GM12878 (cell line): ENCODE measurements around the gene GSTA4. TPM values are rescaled to one million over a fixed set of nuclear protein-coding genes. Genes with fewer than 3 reads are reported as not detected.

ENCODE experiments used
- ATAC-seq: fragments of 200-7000 bp; cut with Tn5 transposase; 3 replicates; pipeline ENCODE4 v1.9.1; 2020; ENCODE audit warnings: mild to moderate bottlenecking, moderate library complexity
- BruUV-seq: library from RNA; stranded (reverse); fragments of 400-500 nt; replicated peaks from 2 replicates; lab custom pipeline; 2021; lab: Mats Ljungman, UMichigan
- CTCF ChIA-PET: fragments of 300-600 bp; sonication (Branson Sonifier 250); formaldehyde crosslinking; extraction: SDS; loops from one replicate; lab custom pipeline; 2021; ENCODE audit warnings: inconsistent platforms; lab: Yijun Ruan, JAX
- POLR2A ChIA-PET: fragments of 350-600 bp; formaldehyde crosslinking; extraction: SDS; loops from one replicate; lab custom pipeline; 2021; ENCODE audit warnings: inconsistent platforms; lab: Charles Lee
- RAD21 ChIA-PET: fragments of 300-600 bp; sonication (Branson Sonifier 250); formaldehyde crosslinking; loops from one replicate; lab custom pipeline; 2023; ENCODE audit warnings: antibody characterized with exemption; ENCODE audit not compliant: unreplicated experiment; lab: Charles Lee
- SMC1A ChIA-PET: fragments of 300-600 bp; sonication (Branson Sonifier 250); formaldehyde crosslinking; loops from one replicate; lab custom pipeline; 2023; ENCODE audit not compliant: unreplicated experiment, uncharacterized antibody; lab: Charles Lee
- DNase-seq: peaks from one replicate; pipeline ENCODE4 v3.0.0-alpha.2; 2011; ENCODE audit warnings: low read depth, low spot score
- FAIRE-seq: peaks from 3 replicates; lab custom pipeline; 2011; peaks lifted over from hg19 to GRCh38; lab: Jason Lieb, UNC
- H2AFZ ChIP-seq: 2 replicates; pipeline ENCODE4 v1.6.0; 2011; ENCODE audit warnings: low read depth, low read length, control low read depth; ENCODE audit not compliant: control insufficient read depth
- H3K27ac ChIP-seq: 2 replicates; pipeline ENCODE4 v1.5.1; 2011; ENCODE audit warnings: control low read depth; ENCODE audit not compliant: control insufficient read depth, insufficient read depth
- H3K27me3 ChIP-seq, 2 experiments: replicated peaks in 1 of 2; 2 replicates each; pipeline versions ENCODE4 v1.6.0 to v1.6.1; 2011; ENCODE audit warnings: low read length in 1 of 2; ENCODE audit not compliant: control insufficient read depth in 2 of 2, insufficient read depth in 2 of 2
- H3K36me3 ChIP-seq, 2 experiments: 2 replicates each; pipeline ENCODE4 v1.5.1; 2011; ENCODE audit warnings: low read length in 1 of 2; ENCODE audit not compliant: control insufficient read depth in 2 of 2, insufficient read depth in 2 of 2
- H3K4me1 ChIP-seq: 2 replicates; pipeline ENCODE4 v1.6.1; 2011; ENCODE audit warnings: mild to moderate bottlenecking, low read length, moderate library complexity, mixed read lengths; ENCODE audit not compliant: control insufficient read depth, insufficient read depth
- H3K4me2 ChIP-seq: 2 replicates; pipeline ENCODE4 v1.6.0; 2011; ENCODE audit warnings: control low read depth; ENCODE audit not compliant: control insufficient read depth, insufficient read depth
- H3K4me3 ChIP-seq: fragments of 200-600 bp; sonication (generic); 2 replicates; pipeline ENCODE4 v1.5.1; 2016
- H3K79me2 ChIP-seq: 2 replicates; pipeline ENCODE4 v1.6.0; 2011; ENCODE audit warnings: low read length; ENCODE audit not compliant: control insufficient read depth, insufficient read depth
- H3K9ac ChIP-seq: 2 replicates; pipeline ENCODE4 v1.8.0; 2011; ENCODE audit warnings: low read length, control low read depth, mixed read lengths; ENCODE audit not compliant: control insufficient read depth, insufficient read depth
- H3K9me3 ChIP-seq: replicated peaks from 3 replicates; pipeline ENCODE4 v1.5.1; 2011; ENCODE audit warnings: mild to moderate bottlenecking, low read length; ENCODE audit not compliant: control insufficient read depth, insufficient read depth
- H4K20me1 ChIP-seq: 2 replicates; pipeline ENCODE4 v1.6.0; 2011; ENCODE audit not compliant: control insufficient read depth, insufficient read depth
- CHD4 ChIP-seq: fragments of 200-600 bp; sonication (generic); IDR thresholded peaks from 2 replicates; pipeline ENCODE4 v1.6.1; 2016; ENCODE audit warnings: mild to moderate bottlenecking
- CTCF ChIP-seq, 3 experiments: IDR thresholded peaks in 2 of 3; conservative IDR thresholded peaks in 1 of 3; 2 replicates each; pipeline ENCODE4 v1.5.1; 2011; ENCODE audit warnings: low read depth in 3 of 3, low read length in 3 of 3, mild to moderate bottlenecking in 3 of 3, control low read depth in 2 of 3, moderate library complexity in 2 of 3, inconsistent platforms in 1 of 3, mixed read lengths in 1 of 3; ENCODE audit not compliant: control insufficient read depth in 2 of 3, insufficient read depth in 1 of 3; ENCODE audit errors: extremely low read depth in 1 of 3
- EP300 ChIP-seq, 2 experiments: fragments of 150-350 bp in 1 of 2; IDR thresholded peaks; 2 replicates each; pipeline ENCODE4 v1.6.1; 2011 to 2012; ENCODE audit warnings: low read depth in 2 of 2, low read length in 2 of 2, borderline replicate concordance in 1 of 2, improper control_type of control experiment in 1 of 2, inconsistent platforms in 1 of 2; ENCODE audit not compliant: control insufficient read depth in 1 of 2
- IRF5 ChIP-seq: fragments of 450-650 bp; IDR thresholded peaks from 2 replicates; pipeline ENCODE4 v1.6.1; 2017; ENCODE audit warnings: borderline replicate concordance
- MTA2 ChIP-seq: fragments of 450-650 bp; IDR thresholded peaks from 2 replicates; pipeline ENCODE4 v1.6.1; 2016; ENCODE audit warnings: low read depth, mild to moderate bottlenecking, moderate library complexity
- MYC ChIP-seq: IDR thresholded peaks from 2 replicates; pipeline ENCODE4 v1.6.1; 2011; ENCODE audit warnings: mild to moderate bottlenecking, low read length, moderate library complexity, inconsistent platforms; ENCODE audit not compliant: insufficient read depth, insufficient replicate concordance, insufficient read length, severe bottlenecking
- POLR2A ChIP-seq: IDR thresholded peaks from 2 replicates; pipeline ENCODE4 v1.6.1; 2011; ENCODE audit warnings: low read depth, mild to moderate bottlenecking, low read length
- RELB ChIP-seq: fragments of 450-650 bp; IDR thresholded peaks from 2 replicates; pipeline ENCODE4 v1.6.1; 2017; ENCODE audit warnings: low read depth, mild to moderate bottlenecking, moderate library complexity
- SIN3A ChIP-seq: IDR thresholded peaks from 2 replicates; pipeline ENCODE4 v1.6.1; 2012; ENCODE audit warnings: low read depth, low read length, improper control_type of control experiment
- TAF1 ChIP-seq: IDR thresholded peaks from 2 replicates; pipeline ENCODE4 v1.6.1; 2011; ENCODE audit warnings: mild to moderate bottlenecking, low read depth, low read length, borderline replicate concordance
- ZBTB4 ChIP-seq: fragments of 450-650 bp; formaldehyde crosslinking; IDR thresholded peaks from 2 replicates; pipeline ENCODE4 v1.4.0; 2022; ENCODE audit warnings: mild to moderate bottlenecking, moderate library complexity
- ZSCAN29 ChIP-seq: fragments of 450-650 bp; IDR thresholded peaks from 2 replicates; pipeline ENCODE4 v1.6.1; 2017; ENCODE audit warnings: mild to moderate bottlenecking, moderate library complexity
- in situ Hi-C: fragments of 300-500 bp; cut with MboI; formaldehyde crosslinking; loops from 9 replicates; pipeline ENCODE4 v1.14.3; 2018; ENCODE audit warnings: mixed read lengths
- intact Hi-C: fragments of 100-400 bp; cut with micrococcal nuclease; formaldehyde crosslinking; loops from one replicate; pipeline ENCODE4 v1.14.2; 2022; ENCODE audit not compliant: unreplicated experiment
- polyA plus RNA-seq, 11 experiments: library from polyadenylated mRNA; depleted of rRNA in 4 of 11; unstranded in 6 of 11; stranded (reverse) in 5 of 11; fragments of >200 nt; fragmentation: Nextera tagmentation in 4 of 11; fragmentation: Illumina TruSeq in 1 of 11; extraction: Ambion mirVana in 4 of 11; extraction: Trizol in 1 of 11; gene quantifications; 1 replicate in 1 of 11; 2 replicates in 10 of 11; pipeline versions ENCODE4 v1.2.1 to v1.2.3, GENCODE V29; 2011 to 2016; ENCODE audit warnings: inconsistent platforms in 2 of 11, missing spikeins in 2 of 11, low read depth in 1 of 11
- total RNA-seq, 4 experiments: library from RNA; depleted of rRNA in 3 of 4; stranded (reverse); fragments of >200 nt in 3 of 4; fragmentation: Illumina TruSeq in 1 of 4; extraction: Trizol in 1 of 4; gene quantifications; 2 replicates each; pipeline versions ENCODE4 v1.2.1 to v1.2.3, GENCODE V29; 2013 to 2021
- TF ChIP-seq, protein P1 (sequence below): IDR thresholded peaks from 2 replicates; pipeline ENCODE4 v1.6.1; 2012; ENCODE audit warnings: low read length, inconsistent platforms

The GSTA4 gene
- total and polyA plus RNA-seq, 10 of the 15 experiments (the other 5 are each of a cell fraction or from before 2014, with no cell fraction given) = 1.9 to 9.7 (median 4.4) TPM

- TF ChIP-seq, protein P1, sequence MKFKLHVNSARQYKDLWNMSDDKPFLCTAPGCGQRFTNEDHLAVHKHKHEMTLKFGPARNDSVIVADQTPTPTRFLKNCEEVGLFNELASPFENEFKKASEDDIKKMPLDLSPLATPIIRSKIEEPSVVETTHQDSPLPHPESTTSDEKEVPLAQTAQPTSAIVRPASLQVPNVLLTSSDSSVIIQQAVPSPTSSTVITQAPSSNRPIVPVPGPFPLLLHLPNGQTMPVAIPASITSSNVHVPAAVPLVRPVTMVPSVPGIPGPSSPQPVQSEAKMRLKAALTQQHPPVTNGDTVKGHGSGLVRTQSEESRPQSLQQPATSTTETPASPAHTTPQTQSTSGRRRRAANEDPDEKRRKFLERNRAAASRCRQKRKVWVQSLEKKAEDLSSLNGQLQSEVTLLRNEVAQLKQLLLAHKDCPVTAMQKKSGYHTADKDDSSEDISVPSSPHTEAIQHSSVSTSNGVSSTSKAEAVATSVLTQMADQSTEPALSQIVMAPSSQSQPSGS = no peak
- no peak for TF ChIP-seq MTA2
- no peak for TF ChIP-seq POLR2A
Measured at GRCh38 chr6:53041356-53041755, 46.3 kb upstream of the GSTA4 start (continued).

- ATAC-seq (no peak), DNase-seq (no peak), FAIRE-seq (no peak)
- BruUV-seq = no TSS peak
- H3K36me3 ChIP-seq = peaks cover 2% of the 10 kb centered on the region in 2 experiments; a peak in 2 of 4 replicates
- SMC1A ChIA-PET = no interaction called here
- no peaks in the 10 kb centered on the region for H3K9me3 ChIP-seq
- H3K9ac ChIP-seq = no peak overlapping the region
- in situ Hi-C loops (no loop called here), intact Hi-C loops (no loop called here)
- POLR2A ChIA-PET = interaction anchor here (0.5 to 0.6 kb wide), 2 partner anchors 30 to 49 kb away, joined by 3 to 5 read pairs; no protein-coding TSS in a partner anchor
- no peak overlapping the region for H3K4me2 ChIP-seq
- no peaks in the 10 kb centered on the region for H3K4me1 ChIP-seq
- H2AFZ ChIP-seq = no peak overlapping the region
- H4K20me1 ChIP-seq = no peaks in the 10 kb centered on the region; the same call in 1 of the 2 replicates
- H3K79me2 ChIP-seq = no peaks in the 10 kb centered on the region
- RAD21 ChIA-PET = no interaction called here
- no peaks in the 10 kb centered on the region for H3K27me3 ChIP-seq
- H3K4me3 ChIP-seq = no peak overlapping the region
- H3K27ac ChIP-seq = no peak overlapping the region
- CTCF ChIA-PET = no interaction called here
- TF ChIP-seq RELB = no peak
- no peak for TF ChIP-seq ZSCAN29
- TF ChIP-seq TAF1 = no peak
- no peak for TF ChIP-seq ZBTB4 (CRISPR knock-in tag)
- no peak for TF ChIP-seq CHD4
- no peak for TF ChIP-seq IRF5
- no peak for TF ChIP-seq MYC
- no peak for TF ChIP-seq EP300 (IDR thresholded peaks at IDR 0.05; ENCODE audit: borderline replicate concordance in 1 of 2, control insufficient read depth in 1 of 2, low read depth in 2 of 2, low read length in 2 of 2)
- TF ChIP-seq SIN3A = no peak
- TF ChIP-seq CTCF (IDR thresholded peaks at IDR 0.05 in 2 of 3, conservative IDR thresholded peaks at IDR 0.05 in 1 of 3; ENCODE audit: control insufficient read depth in 2 of 3, extremely low read depth in 1 of 3, insufficient read depth in 1 of 3, low read depth in 3 of 3, low read length in 3 of 3) = no peak
Measured at GRCh38 chr6:53038596-53038995, 43.5 kb upstream of the GSTA4 start.
